Measurements from ENCODE around the gene RSU1. TPM values are rescaled to one million over a fixed set of nuclear protein-coding genes. Genes with fewer than 3 reads are reported as not detected.

The RSU1 gene
- total RNA-seq, 1 donor from 2014 or later = 39.2 TPM

GRCh38 chr10:16820421-16820820 lies 3.2 kb upstream of the RSU1 start:
- intact Hi-C loops (cut with micrococcal nuclease) = no loop called here
- peaks cover 18% of the 10 kb centered on the region for H3K9me3 ChIP-seq (replicated peaks)
- H3K27me3 ChIP-seq (ENCODE audit: low read depth) = no peaks in the 10 kb centered on the region
- no peaks in the 10 kb centered on the region for H3K36me3 ChIP-seq
- H3K4me1 ChIP-seq = peaks cover 27% of the 10 kb centered on the region
- no peak overlapping the region for H3K27ac ChIP-seq (replicated peaks)
- DNase-seq = no peak
- no peak for TF ChIP-seq CTCF (IDR thresholded peaks at IDR 0.05; ENCODE audit: borderline replicate concordance)
- H3K4me3 ChIP-seq = no peak overlapping the region

GRCh38 chr10:16820018-16820417 lies 2.8 kb upstream of the RSU1 start:
- Histone ChIP-seq H3K4me1 (peaks cover 31% of the 10 kb centered on the region), H3K27ac (replicated peaks) (no peak overlapping the region), H3K27me3 (ENCODE audit: low read depth) (no peaks in the 10 kb centered on the region), H3K4me3 (no peak overlapping the region), H3K9me3 (replicated peaks) (peaks cover 18% of the 10 kb centered on the region), H3K36me3 (no peaks in the 10 kb centered on the region)
- no peak for TF ChIP-seq CTCF (IDR thresholded peaks at IDR 0.05; ENCODE audit: borderline replicate concordance)
- intact Hi-C loops (cut with micrococcal nuclease) = no loop called here
- DNase-seq = no peak

- intact Hi-C loops (cut with micrococcal nuclease) = no loop called here
- TF ChIP-seq CTCF (IDR thresholded peaks at IDR 0.05; ENCODE audit: borderline replicate concordance) = no peak
- H3K4me3 ChIP-seq = no peak overlapping the region
- H3K9me3 ChIP-seq (replicated peaks) = peaks cover 18% of the 10 kb centered on the region
- no peaks in the 10 kb centered on the region for H3K27me3 ChIP-seq (ENCODE audit: low read depth)
- H3K4me1 ChIP-seq = peaks cover 36% of the 10 kb centered on the region
- DNase-seq = no peak
- no peaks in the 10 kb centered on the region for H3K36me3 ChIP-seq
- no peak overlapping the region for H3K27ac ChIP-seq (replicated peaks)
Measured at GRCh38 chr10:16819436-16819835, 2.2 kb upstream of the RSU1 start.

- peaks cover 40% of the 10 kb centered on the region for H3K4me1 ChIP-seq
- H3K27me3 ChIP-seq (ENCODE audit: low read depth) = no peaks in the 10 kb centered on the region
- no peak for DNase-seq
- H3K4me3 ChIP-seq = no peak overlapping the region
- no peaks in the 10 kb centered on the region for H3K36me3 ChIP-seq
- H3K9me3 ChIP-seq (replicated peaks) = peaks cover 18% of the 10 kb centered on the region
- TF ChIP-seq CTCF (IDR thresholded peaks at IDR 0.05; ENCODE audit: borderline replicate concordance) = no peak
- intact Hi-C loops (cut with micrococcal nuclease) = no loop called here
- no peak overlapping the region for H3K27ac ChIP-seq (replicated peaks)
Measured at GRCh38 chr10:16819026-16819425, 1.8 kb upstream of the RSU1 start.

- H3K4me1 ChIP-seq = peaks cover 60% of the 10 kb centered on the region
- no peak for DNase-seq
- intact Hi-C loops (cut with micrococcal nuclease) = no loop called here
- no peak for TF ChIP-seq CTCF (IDR thresholded peaks at IDR 0.05; ENCODE audit: borderline replicate concordance)
- H3K9me3 ChIP-seq (replicated peaks) = peaks cover 4% of the 10 kb centered on the region
- H3K27ac ChIP-seq (replicated peaks) = peak overlapping the region; percentile 84
- no peaks in the 10 kb centered on the region for H3K36me3 ChIP-seq
- peak overlapping the region; percentile 77 for H3K4me3 ChIP-seq
- no peaks in the 10 kb centered on the region for H3K27me3 ChIP-seq (ENCODE audit: low read depth)
Measured at GRCh38 chr10:16816830-16817124, 447 bp downstream of the RSU1 start.

- intact Hi-C loops (cut with micrococcal nuclease) = no loop called here
- DNase-seq = no peak
- Histone ChIP-seq H3K27ac (replicated peaks) (peak overlapping the region; percentile 84), H3K36me3 (no peaks in the 10 kb centered on the region), H3K27me3 (ENCODE audit: low read depth) (no peaks in the 10 kb centered on the region), H3K4me3 (peak overlapping the region; percentile 77), H3K9me3 (replicated peaks) (no peaks in the 10 kb centered on the region), H3K4me1 (peaks cover 66% of the 10 kb centered on the region)
- no peak for TF ChIP-seq CTCF (IDR thresholded peaks at IDR 0.05; ENCODE audit: borderline replicate concordance)
Measured at GRCh38 chr10:16816171-16816570, 1.1 kb downstream of the RSU1 start.
